ENCODE data around the gene C5orf58.

C5orf58 gene

GRCh38 chr5:170232786-170233185 is at the start of gene C5orf58:
Gene C5orf58, plus strand, starts transcription at chr5:170232985. Its CDS starts 1,992 bp downstream, at chr5:170234977.
- no peaks in the 10 kb centered on the region for H3K9me3 Mint-ChIP-seq
- DNase-seq (ENCODE audit: low spot score in 2 of 2) (no peak), ATAC-seq (no peak)
- no peak within 1 kb of the TSS for H3K4me3 Mint-ChIP-seq
- no peaks in the 10 kb centered on the region for H3K4me1 Mint-ChIP-seq
- no peaks in the 10 kb centered on the region for H3K36me3 Mint-ChIP-seq
- H3K27ac Mint-ChIP-seq = no peak within 1 kb of the TSS

- Mint-ChIP-seq H3K9me3 (no peaks in the 10 kb centered on the region), H3K27ac (no peak overlapping the region), H3K36me3 (no peaks in the 10 kb centered on the region), H3K4me3 (no peak overlapping the region), H3K4me1 (no peaks in the 10 kb centered on the region)
- ATAC-seq = peak; percentile 63
- DNase-seq (ENCODE audit: low spot score in 2 of 2) = peak; percentile 35 to 68
Measured at GRCh38 chr5:170183816-170184687, 48.7 kb upstream of the C5orf58 start.

GRCh38 chr5:170184737-170185136 is 48.0 kb upstream of the C5orf58 start:
- Mint-ChIP-seq H3K36me3 (no peaks in the 10 kb centered on the region), H3K4me3 (no peak overlapping the region)

GRCh38 chr5:170186156-170186555 is 46.6 kb upstream of the C5orf58 start:
- H3K4me1 Mint-ChIP-seq = no peaks in the 10 kb centered on the region
- ATAC-seq = no peak
- no peaks in the 10 kb centered on the region for H3K36me3 Mint-ChIP-seq
- H3K27ac Mint-ChIP-seq = no peak overlapping the region
- no peaks in the 10 kb centered on the region for H3K9me3 Mint-ChIP-seq
- H3K4me3 Mint-ChIP-seq = no peak overlapping the region
- no peak for DNase-seq (ENCODE audit: low spot score in 2 of 2)

More at GRCh38 chr5:170184737-170185136, 48.0 kb upstream of the C5orf58 start:
- H3K4me1 Mint-ChIP-seq = no peaks in the 10 kb centered on the region
- ATAC-seq (no peak), DNase-seq (ENCODE audit: low spot score in 2 of 2) (no peak)
- H3K27ac Mint-ChIP-seq = no peak overlapping the region
- no peaks in the 10 kb centered on the region for H3K9me3 Mint-ChIP-seq

- H3K27ac Mint-ChIP-seq = no peak overlapping the region
- no peaks in the 10 kb centered on the region for H3K9me3 Mint-ChIP-seq
- no peaks in the 10 kb centered on the region for H3K4me1 Mint-ChIP-seq
- no peak overlapping the region for H3K4me3 Mint-ChIP-seq
- no peak for ATAC-seq
- DNase-seq (ENCODE audit: low spot score in 2 of 2) = no peak
- no peaks in the 10 kb centered on the region for H3K36me3 Mint-ChIP-seq
Measured at GRCh38 chr5:170186856-170187255, 45.9 kb upstream of the C5orf58 start.

- no peak overlapping the region for H3K4me3 Mint-ChIP-seq
- no peak for ATAC-seq
- no peaks in the 10 kb centered on the region for H3K4me1 Mint-ChIP-seq
- no peak for DNase-seq (ENCODE audit: low spot score in 2 of 2)
- no peaks in the 10 kb centered on the region for H3K36me3 Mint-ChIP-seq
- H3K27ac Mint-ChIP-seq = no peak overlapping the region
- no peaks in the 10 kb centered on the region for H3K9me3 Mint-ChIP-seq
Measured at GRCh38 chr5:170190436-170191134, 42.2 kb upstream of the C5orf58 start.

- no peak for DNase-seq (ENCODE audit: low spot score in 2 of 2)
- H3K36me3 Mint-ChIP-seq = no peaks in the 10 kb centered on the region
- H3K9me3 Mint-ChIP-seq = no peaks in the 10 kb centered on the region
- no peaks in the 10 kb centered on the region for H3K4me1 Mint-ChIP-seq
- ATAC-seq = no peak
- H3K27ac Mint-ChIP-seq = no peak overlapping the region
- H3K4me3 Mint-ChIP-seq = no peak overlapping the region
Measured at GRCh38 chr5:170192829-170193228, 40.0 kb upstream of the C5orf58 start.

GRCh38 chr5:170195961-170196360 is 36.8 kb upstream of the C5orf58 start:
- Mint-ChIP-seq H3K27ac (no peak overlapping the region), H3K9me3 (no peaks in the 10 kb centered on the region), H3K4me1 (no peaks in the 10 kb centered on the region), H3K36me3 (no peaks in the 10 kb centered on the region), H3K4me3 (no peak overlapping the region)
- DNase-seq (ENCODE audit: low spot score in 2 of 2) (no peak), ATAC-seq (no peak)

- H3K4me3 Mint-ChIP-seq = no peak overlapping the region
- no peaks in the 10 kb centered on the region for H3K9me3 Mint-ChIP-seq
- no peak overlapping the region for H3K27ac Mint-ChIP-seq
- no peaks in the 10 kb centered on the region for H3K36me3 Mint-ChIP-seq
- no peak for DNase-seq (ENCODE audit: low spot score in 2 of 2)
- no peaks in the 10 kb centered on the region for H3K4me1 Mint-ChIP-seq
- ATAC-seq = no peak
Measured at GRCh38 chr5:170200876-170201275, 31.9 kb upstream of the C5orf58 start.

- Mint-ChIP-seq H3K36me3 (no peaks in the 10 kb centered on the region), H3K9me3 (no peaks in the 10 kb centered on the region), H3K27ac (no peak overlapping the region), H3K4me3 (no peak overlapping the region), H3K4me1 (no peaks in the 10 kb centered on the region)
- no peak for ATAC-seq
- no peak for DNase-seq (ENCODE audit: low spot score in 2 of 2)
Measured at GRCh38 chr5:170201311-170201710, 31.5 kb upstream of the C5orf58 start.

- H3K27ac Mint-ChIP-seq = no peak overlapping the region
- no peak for ATAC-seq
Measured at GRCh38 chr5:170202117-170202516, 30.7 kb upstream of the C5orf58 start.

GRCh38 chr5:170204202-170204601 is 28.6 kb upstream of the C5orf58 start:
- Mint-ChIP-seq H3K36me3 (no peaks in the 10 kb centered on the region), H3K4me3 (no peak overlapping the region), H3K27ac (no peak overlapping the region), H3K4me1 (no peaks in the 10 kb centered on the region), H3K9me3 (no peaks in the 10 kb centered on the region)
- DNase-seq (ENCODE audit: low spot score in 2 of 2) (no peak), ATAC-seq (no peak)

More at GRCh38 chr5:170202117-170202516, 30.7 kb upstream of the C5orf58 start:
- Mint-ChIP-seq H3K9me3 (no peaks in the 10 kb centered on the region), H3K36me3 (no peaks in the 10 kb centered on the region), H3K4me1 (no peaks in the 10 kb centered on the region), H3K4me3 (no peak overlapping the region)
- no peak for DNase-seq (ENCODE audit: low spot score in 2 of 2)

- no peaks in the 10 kb centered on the region for H3K36me3 Mint-ChIP-seq
- ATAC-seq = no peak
- H3K4me3 Mint-ChIP-seq = no peak overlapping the region
- H3K27ac Mint-ChIP-seq = no peak overlapping the region
- no peaks in the 10 kb centered on the region for H3K9me3 Mint-ChIP-seq
- DNase-seq (ENCODE audit: low spot score in 2 of 2) = no peak
- H3K4me1 Mint-ChIP-seq = no peaks in the 10 kb centered on the region
Measured at GRCh38 chr5:170206216-170206615, 26.6 kb upstream of the C5orf58 start.

GRCh38 chr5:170206958-170207357 is 25.8 kb upstream of the C5orf58 start:
- H3K9me3 Mint-ChIP-seq = no peaks in the 10 kb centered on the region
- H3K36me3 Mint-ChIP-seq = no peaks in the 10 kb centered on the region
- H3K27ac Mint-ChIP-seq = no peak overlapping the region

GRCh38 chr5:170211575-170212334 is 21.0 kb upstream of the C5orf58 start:
- no peak overlapping the region for H3K27ac Mint-ChIP-seq
- DNase-seq (ENCODE audit: low spot score in 2 of 2) = no peak

More at GRCh38 chr5:170206958-170207357, 25.8 kb upstream of the C5orf58 start:
- DNase-seq (ENCODE audit: low spot score in 2 of 2) (no peak), ATAC-seq (no peak)
- H3K4me3 Mint-ChIP-seq = no peak overlapping the region
- no peaks in the 10 kb centered on the region for H3K4me1 Mint-ChIP-seq

More at GRCh38 chr5:170211575-170212334, 21.0 kb upstream of the C5orf58 start:
- Mint-ChIP-seq H3K36me3 (no peaks in the 10 kb centered on the region), H3K9me3 (no peaks in the 10 kb centered on the region), H3K4me1 (no peaks in the 10 kb centered on the region), H3K4me3 (no peak overlapping the region)
- ATAC-seq = no peak
